HG02973 (cell line): ENCODE data around the gene AGXT.

ENCODE experiments used
- ATAC-seq: cut with Tn5 transposase; IDR thresholded peaks from one replicate; pipeline ENCODE4 v1.9.1; 2021; ENCODE audit warnings: moderate library complexity; ENCODE audit not compliant: unreplicated experiment

Gene AGXT

DNA sequence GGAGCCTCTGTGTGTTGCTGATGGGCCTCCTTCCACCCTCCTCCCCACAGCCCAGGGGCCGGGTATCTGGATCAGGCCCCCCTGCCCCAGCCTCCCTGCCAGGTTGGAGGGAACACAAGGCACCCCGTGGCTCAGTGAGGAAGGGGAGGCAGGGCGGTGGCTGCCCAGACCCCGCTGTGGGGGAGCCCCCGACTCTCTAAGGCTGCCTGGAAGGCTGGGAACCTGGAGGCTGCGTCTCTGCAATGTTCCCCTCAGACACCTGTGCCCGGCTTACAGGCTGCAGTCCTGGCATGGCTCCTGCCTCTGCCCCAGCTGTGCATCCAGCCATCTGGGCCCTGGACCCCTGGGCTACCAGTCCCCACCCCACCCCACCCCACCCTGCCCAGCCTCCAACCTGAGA, 27.8 kb downstream of the AGXT start:
- ATAC-seq, result no peak

DNA sequence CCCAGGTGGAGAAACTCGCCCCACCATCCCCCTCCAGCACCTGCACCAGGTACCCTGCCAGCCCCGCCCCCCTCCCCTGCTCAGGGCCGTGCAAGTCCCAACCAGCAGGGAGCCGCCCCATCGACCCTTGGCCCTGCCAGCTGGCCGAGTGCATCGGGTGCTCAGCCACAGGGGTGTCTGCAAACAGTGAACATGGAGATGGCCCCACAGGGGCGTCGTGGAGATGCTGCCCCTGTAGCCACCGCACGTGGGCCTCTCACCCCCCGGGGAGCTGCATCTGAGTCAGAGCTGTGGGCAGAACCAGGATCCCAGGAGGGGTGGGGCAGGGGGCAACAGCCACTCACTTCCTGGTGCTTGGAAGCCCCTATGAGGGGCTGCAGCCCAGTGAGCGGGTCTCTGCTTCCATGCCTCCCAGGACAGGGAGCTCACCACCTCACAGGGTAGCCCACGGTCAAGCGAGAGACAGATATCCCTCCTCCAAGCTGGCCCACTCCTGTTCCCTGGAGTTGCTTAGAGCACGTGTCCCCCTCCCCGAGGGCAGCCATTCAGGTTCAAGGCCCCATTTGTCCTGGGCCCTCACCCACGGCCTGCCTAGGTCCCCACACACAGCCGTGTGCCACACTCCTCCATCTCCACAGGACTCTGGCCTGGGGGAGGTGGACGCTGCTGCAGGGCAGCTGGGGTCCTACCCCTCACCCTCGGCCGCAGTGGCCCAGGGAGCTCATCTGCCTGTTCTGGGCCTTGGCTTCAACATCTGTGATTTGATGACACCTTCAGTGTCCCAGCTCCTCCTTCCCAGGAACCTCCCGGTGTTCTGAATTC, 28.5 kb downstream of the AGXT start:
- ATAC-seq, result no peak

DNA sequence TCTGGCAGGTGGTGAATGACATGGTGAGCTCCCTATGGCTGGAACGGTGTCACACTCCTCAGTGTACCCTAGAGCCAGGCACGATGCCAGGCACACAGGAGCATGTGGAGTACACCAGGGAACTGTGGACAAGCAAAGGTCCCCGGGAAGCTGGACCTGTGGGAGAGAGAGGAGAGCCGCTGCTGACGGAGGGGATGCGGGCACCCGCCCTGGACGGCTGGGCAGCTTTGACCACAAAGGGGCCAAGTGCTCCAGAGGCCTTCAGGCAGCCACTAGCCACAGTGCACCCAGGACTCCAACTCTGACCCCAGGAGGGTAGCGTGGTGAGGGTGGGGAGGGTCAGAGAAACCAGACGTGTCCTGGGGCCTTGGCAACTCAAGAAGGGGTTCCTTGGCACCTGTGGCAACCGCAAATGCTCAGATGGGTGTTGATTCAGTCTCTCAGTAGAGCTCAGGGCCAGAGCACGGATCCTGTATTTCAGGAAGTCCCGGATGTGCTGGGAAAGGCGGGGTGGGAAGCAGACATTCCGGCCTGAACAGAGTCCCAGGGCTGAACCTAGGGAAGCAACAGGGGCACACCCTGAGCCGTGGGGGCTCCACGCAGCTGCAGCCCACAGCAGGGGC, 29.6 kb downstream of the AGXT start:
- no peak for ATAC-seq

DNA sequence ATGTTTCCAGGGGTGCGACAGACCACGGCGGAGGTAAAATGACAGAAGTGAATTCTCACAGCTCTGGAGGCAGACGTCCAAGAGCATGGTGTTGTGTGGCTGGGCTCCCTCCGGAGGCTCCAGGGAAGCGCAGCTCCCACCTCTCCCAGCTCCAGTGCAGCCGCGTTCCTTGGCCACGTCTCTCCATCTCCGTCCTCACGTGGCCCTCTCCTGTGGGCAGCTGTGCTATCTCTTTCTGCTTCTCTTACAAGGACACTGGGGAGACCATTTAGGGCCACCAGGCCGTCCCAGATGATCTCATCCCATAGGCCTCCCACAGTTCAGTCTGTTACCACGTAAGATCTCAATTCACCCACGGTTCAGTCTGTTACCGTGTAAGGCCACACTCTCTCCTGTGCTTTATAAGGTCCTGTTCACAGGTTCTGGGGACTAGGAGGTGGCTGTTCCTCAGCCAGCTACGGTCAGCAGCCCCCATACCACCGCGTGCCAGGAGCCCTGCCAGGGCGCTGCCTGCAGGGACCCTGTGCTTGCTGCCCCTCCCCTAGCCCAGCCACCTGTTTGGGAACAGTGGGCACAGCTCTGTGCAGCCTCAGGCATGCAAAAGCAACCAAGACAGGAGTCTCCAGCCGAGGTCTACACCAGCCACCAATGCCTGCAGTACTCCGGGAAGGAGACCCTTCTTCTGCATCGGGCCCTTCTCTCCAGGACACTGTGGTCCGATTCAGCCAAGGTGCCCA, 30.3 kb downstream of the AGXT start:
- ATAC-seq, result no peak

GRCh38 chr2:240899468-240899865, 30.8 kb downstream of the AGXT start:
- no peak for ATAC-seq

DNA sequence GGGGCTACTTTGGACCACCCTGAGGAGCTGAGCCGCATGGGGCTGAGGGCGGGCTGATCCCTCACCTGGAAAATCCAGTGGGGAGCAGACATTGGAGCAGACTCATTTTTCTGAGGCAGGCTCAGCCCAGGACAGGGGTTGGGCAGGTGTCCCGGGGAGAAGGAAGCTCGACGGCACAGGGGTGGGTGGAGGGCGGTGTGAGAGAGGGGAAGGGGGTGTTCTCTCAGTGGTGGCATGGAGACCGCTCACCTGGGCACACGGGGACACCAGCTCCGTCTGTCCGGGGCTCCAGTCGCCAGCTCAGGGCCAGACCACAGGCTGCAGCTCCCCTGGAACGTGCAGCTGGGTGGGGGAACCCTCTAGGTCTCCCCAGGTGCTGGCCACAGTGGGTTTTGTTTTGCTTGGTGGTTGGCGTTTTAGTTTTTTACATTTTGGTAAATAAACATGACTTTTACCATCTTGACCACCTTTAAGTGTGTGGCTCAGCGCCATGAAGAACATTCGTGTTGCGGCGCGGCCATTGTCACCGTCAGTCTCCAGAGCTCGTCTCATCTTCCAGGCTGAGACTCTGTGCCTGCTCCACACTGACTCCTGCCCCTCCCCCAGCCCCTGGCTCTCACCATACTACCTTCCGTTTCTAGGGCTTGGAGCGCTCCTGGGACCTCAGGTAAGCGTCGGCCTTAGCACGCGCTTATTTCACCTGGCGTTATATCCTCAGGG, 31.7 kb downstream of the AGXT start:
- ATAC-seq, result no peak

DNA sequence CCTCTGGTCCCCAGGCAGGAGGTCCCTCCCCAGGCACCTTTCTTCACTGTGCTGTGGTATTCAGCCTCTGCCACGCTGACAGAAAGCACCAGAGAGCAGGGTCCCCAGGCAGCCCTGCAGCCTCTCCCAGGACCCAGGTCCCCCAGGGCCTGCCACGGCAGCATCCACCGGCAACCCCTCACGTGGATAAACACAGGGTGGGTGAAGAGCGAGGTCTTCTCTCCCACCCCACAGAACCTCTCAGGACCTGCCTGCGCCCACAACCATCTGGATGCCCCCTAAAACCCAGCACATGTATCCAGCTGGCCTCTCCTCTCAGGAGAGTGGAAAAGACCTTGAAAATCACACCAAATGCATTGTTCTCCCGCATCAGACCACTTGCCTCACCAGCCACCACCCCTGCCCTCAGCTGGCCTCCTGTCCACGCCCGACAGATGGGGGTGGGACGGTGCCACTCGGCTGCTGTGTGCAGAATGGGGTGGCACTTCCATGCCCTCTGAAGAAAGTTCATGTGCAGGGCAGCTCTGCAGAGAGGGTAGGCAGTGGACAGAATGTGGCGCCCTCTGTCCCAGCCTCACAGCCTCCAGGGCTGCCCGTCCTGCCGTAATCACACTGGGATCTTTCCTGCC, 33.5 kb downstream of the AGXT start:
- no peak for ATAC-seq

- ATAC-seq, result no peak
Measured at GRCh38 chr2:240902615-240903041, 34.0 kb downstream of the AGXT start.

DNA sequence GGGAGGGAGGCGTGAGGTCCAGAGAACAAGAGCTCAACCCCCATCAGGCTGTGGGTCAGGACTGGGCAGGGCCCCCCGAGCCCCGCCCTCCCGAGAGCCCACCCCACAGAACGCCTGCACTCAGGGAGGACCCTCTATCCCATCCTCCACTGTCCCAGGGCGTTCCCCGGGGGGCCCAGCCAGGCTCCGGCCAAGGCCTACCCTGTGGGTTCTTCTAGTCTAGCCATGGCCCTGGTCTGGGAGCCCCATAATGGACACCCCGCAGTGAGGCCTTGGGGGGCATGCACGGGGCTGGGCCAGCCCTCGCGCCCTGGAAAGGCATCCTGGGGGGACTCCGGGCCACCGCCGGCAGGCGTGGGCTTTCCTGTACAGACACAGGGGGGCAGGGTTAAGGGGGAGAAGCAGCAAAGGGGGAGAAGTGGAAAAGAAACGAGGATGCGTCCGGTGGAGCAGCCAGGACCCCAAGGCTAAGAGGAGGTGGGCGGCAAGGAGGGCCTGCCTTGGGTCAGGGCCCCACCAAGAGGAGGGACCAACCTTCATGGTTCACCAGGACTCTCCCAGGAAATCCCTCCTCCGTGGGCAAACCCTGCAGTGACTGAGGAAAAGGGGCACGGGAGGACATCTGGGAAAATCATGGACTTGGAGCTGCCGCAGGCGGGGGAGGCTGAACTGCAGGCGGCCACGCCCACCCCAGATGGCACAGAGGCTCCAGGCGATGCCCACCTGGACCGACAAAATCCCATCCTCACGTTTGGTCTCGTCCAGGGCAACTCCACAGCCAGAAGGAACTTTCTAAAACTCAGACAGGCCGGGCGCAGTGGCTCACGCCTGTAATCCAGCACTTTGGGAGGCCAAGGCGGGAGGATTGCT, 34.8 kb downstream of the AGXT start:
- no peak for ATAC-seq

- ATAC-seq, result no peak
Measured at GRCh38 chr2:240904216-240905175, 35.9 kb downstream of the AGXT start.

- no peak for ATAC-seq
Measured at GRCh38 chr2:240905176-240905781, 36.7 kb downstream of the AGXT start.

- no peak for ATAC-seq
Measured at GRCh38 chr2:240906141-240906910, 37.7 kb downstream of the AGXT start, which contains the start of gene CROCC2. CROCC2 (plus strand) TSS chr2:240906336; CDS start chr2:240906514, 178 bp downstream.

DNA sequence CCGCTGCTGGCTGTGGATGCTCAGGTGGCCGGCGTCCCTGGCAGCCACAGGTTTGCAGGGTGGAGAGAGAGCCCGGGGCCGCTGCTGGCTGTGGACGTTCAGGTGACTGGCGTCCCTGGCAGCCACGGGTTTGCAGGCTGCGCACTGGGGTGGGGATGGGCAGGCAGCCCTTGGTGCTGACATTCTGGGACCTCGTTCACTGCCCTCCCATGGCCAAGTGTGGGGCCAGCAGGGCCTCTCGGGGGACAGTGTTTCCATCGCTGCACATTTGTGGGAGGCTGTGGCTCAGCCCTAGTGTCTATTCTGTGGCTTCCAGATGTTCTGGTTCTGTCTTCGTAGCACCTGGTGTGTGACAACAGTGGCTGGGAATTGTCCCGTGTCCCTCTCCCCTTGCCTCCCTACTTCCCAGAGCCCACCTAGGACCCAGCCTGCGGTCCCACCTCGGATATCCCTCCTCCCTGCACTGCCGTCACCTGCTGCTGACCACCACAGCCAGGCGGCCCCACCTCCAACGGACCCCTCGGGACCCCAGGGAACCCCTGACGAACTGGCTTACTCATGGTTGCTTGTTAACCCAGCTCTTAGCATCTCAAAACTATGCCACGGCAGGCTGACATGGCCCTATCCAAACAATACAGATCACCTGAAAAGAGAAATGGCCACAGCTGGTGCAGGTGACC, 38.4 kb downstream of the AGXT start:
- no peak for ATAC-seq

- no peak for ATAC-seq
Measured at GRCh38 chr2:240909216-240909974, 40.8 kb downstream of the AGXT start.

- ATAC-seq, result no peak
Measured at GRCh38 chr2:240911641-240912265, 43.1 kb downstream of the AGXT start.
